Activated CD8-positive, alpha-beta memory T cell treated with anti-CD3 and anti-CD28 coated beads for 4 hours (primary cell): ENCODE measurements around the gene C9orf43.
"Not testable (repeated sequence)": the region's sequence is repeated elsewhere in the genome, so short reads cannot be mapped to it uniquely, and the experiment has no call there.

Experiments
- DNase-seq, 2 donors: peaks; one replicate each; pipeline ENCODE4 v3.0.0-alpha.2; 2020; ENCODE audit warnings: low read depth in 2 of 2

C9orf43 gene

GRCh38 chr9:113416149-113416721 is 5.7 kb downstream of the C9orf43 start:
- no peak for DNase-seq

- DNase-seq = no peak
These were observed 6.8 kb downstream of the C9orf43 start for GRCh38 chr9:113417370-113417769.

- DNase-seq = no peak
These were observed 11.2 kb downstream of the C9orf43 start for GRCh38 chr9:113421726-113422125.

- no peak for DNase-seq
These were observed 14.5 kb downstream of the C9orf43 start for GRCh38 chr9:113425072-113425471.

GRCh38 chr9:113426701-113427100 is 16.2 kb downstream of the C9orf43 start:
- DNase-seq = no peak

- no peak for DNase-seq
These were observed 17.1 kb downstream of the C9orf43 start for GRCh38 chr9:113427629-113428028.

GRCh38 chr9:113428062-113428615 is 17.6 kb downstream of the C9orf43 start:
- no peak for DNase-seq

- DNase-seq = no peak
These were observed 20.6 kb downstream of the C9orf43 start for GRCh38 chr9:113431191-113431590.

GRCh38 chr9:113436728-113437515 is 26.4 kb downstream of the C9orf43 start:
- DNase-seq = no peak

- DNase-seq = not testable (repeated sequence)
These were observed 27.2 kb downstream of the C9orf43 start for GRCh38 chr9:113437716-113438115.

- no peak for DNase-seq
These were observed 34.2 kb downstream of the C9orf43 start for GRCh38 chr9:113444736-113445135.

- DNase-seq = no peak
These were observed 35.8 kb downstream of the C9orf43 start for GRCh38 chr9:113446323-113446740.

- no peak for DNase-seq
These were observed 38.8 kb downstream of the C9orf43 start for GRCh38 chr9:113449376-113449775.

- DNase-seq = no peak
These were observed 41.6 kb downstream of the C9orf43 start for GRCh38 chr9:113452113-113452605.

GRCh38 chr9:113454914-113455761 is 44.6 kb downstream of the C9orf43 start:
- DNase-seq = no peak

GRCh38 chr9:113456235-113456634 is 45.7 kb downstream of the C9orf43 start:
- DNase-seq = no peak

GRCh38 chr9:113461285-113461684 is 50.7 kb downstream of the C9orf43 start:
- DNase-seq = no peak

- DNase-seq = no peak
These were observed 51.4 kb downstream of the C9orf43 start for GRCh38 chr9:113461943-113462342.

- no peak for DNase-seq
These were observed 52.3 kb downstream of the C9orf43 start for GRCh38 chr9:113462781-113463286.

- no peak for DNase-seq
These were observed 53.1 kb downstream of the C9orf43 start, which contains the start of gene RGS3 for GRCh38 chr9:113463418-113464285. Gene RGS3, plus strand, starts transcription at chr9:113463727. Its CDS starts 76 bp downstream, at chr9:113463803.

GRCh38 chr9:113464286-113464660 is 53.7 kb downstream of the C9orf43 start:
- DNase-seq = no peak
